Colon (tissue), 2 donors: ENCODE data around the gene TBL3.
"Not testable (repeated sequence)": the region's sequence is repeated elsewhere in the genome, so short reads cannot be mapped to it uniquely, and the experiment has no call there.

Experiments used
- FAIRE-seq: peaks from 2 replicates; lab custom pipeline; 2012; peaks lifted over from hg19 to GRCh38; lab: Jason Lieb, UNC
- donor health status: control.
- donor health status: control.

Gene TBL3

DNA sequence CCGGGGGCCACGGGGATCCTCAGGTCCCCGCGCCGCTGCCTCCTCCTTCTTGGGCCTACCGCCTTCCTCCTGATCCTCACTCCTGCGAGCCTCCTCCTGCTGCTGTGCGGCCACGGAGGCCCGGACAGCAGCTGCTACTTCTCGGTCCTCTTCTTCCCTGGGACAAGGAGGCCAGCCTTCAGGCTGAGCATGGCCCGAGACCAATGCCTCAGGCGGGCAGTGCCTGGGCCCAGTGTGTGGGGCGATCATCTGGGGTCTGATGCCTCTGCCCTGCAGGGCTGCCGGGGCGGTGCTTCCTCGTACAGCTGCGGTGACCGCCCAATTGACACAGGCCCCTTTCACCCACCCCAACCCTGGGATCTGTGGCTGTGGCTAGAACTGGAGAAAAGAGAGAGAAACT is 29.2 kb downstream of the TBL3 start:
- FAIRE-seq = no peak

DNA sequence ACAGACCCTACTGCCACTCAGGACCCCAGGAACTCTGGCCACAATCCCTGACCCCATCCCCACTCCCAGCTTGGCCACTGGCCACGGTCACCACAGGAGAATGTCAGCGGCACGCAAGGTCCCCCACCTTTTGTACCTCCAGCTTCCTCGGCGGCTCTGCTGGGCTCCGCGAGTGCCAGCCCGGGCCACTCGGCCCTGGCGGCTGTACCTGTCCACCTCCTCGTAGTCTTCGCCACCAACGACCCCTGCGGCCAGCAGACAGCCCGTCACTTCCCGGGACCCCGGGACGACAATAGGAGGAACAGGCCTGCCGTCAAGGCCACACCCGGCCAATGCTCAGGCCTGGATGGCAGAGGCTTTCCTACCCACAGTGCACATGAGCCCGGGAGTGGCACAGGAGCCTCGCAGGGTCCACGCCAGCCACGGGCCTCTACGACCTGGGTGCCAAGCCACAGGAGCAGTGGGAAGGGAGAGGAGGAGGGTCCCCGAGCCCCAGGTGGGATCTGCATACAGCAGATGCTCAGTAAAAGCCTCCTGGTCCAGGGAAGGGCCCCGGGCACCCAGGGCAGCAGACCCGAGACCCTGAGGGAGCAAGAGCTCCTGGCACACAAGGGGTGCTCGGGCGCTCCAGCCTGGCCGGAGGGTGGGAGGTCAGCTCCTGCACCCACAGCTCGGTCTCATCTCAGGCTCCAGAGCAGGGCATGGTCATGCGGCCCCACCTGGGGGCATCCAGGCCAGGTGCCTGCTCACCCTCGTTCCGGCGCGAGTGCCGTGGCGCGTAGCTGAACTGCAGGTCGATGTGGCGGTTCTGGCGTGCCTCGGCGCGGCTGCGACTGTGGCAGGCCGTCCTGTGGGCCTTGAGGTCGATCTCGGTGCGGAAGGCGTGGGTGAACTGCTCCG is 29.9 kb downstream of the TBL3 start:
- no peak for FAIRE-seq

DNA sequence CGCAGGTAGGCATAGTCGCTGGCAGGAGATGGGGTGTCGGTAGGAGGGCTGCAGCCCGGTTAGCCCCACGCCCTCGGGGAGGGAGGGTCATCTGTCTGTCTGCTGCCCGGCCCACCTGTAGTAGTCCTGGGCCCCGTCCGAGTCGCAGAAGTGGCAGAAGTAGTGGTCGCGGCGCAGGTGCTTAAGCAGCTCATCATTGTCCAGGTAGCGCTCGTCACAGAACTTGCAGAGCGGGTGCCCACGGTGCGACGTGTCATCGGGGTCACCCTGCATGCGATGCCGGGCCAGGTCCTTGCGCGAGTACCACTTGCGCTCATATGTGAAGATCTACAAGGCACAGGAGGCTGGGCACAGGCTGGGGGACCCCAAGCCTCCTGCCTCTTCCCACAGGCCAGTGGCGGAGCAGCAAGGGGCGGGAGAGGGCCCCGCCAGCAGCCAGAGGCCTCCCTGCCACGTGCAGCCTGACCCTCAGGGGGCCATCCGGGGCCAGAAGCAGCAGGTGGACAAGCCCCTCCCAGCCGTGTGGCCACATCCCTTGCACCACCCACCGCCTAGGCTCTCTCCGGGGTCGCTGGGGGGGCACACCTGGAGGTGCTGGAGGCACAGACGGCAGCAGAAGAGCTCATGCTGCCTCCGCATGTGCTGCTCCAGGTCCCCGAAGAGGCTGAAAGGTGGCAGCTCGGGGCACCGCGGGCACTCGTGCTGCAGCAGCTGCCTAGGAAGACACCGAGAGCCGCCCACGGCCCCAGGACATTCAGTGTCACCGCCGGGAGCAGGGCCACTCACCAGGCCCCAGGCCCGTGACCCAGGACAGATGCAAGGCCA is 30.8 kb downstream of the TBL3 start:
- FAIRE-seq = no peak

DNA sequence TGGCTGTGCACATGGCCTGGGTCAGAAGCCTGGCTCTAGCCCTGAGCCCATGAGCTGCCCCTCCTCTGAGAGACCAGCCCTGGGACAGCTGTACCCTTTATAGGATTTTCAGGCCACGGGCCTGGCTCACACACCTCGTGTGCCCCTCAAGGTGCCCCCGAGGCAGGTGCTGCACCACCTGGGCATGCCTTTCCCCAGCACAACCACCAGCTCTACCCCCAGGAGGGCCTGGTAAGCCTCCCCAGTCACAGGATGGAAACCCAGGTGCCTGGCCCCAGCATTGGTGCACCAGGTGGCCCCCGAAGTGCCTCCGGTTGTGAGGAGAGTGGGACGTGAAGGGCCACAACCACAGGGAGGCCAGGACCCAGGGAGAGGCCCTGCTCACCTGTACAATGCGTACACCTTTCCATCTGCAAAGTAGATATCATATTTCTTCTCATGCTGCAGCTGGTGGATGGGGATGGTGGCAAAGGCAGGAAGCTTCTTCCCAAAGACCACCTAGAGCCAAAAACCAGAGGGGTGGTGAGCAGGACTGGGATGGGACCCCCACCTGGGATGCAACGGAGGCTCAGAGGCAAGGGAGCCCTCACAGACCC is 31.5 kb downstream of the TBL3 start:
- no peak for FAIRE-seq

DNA sequence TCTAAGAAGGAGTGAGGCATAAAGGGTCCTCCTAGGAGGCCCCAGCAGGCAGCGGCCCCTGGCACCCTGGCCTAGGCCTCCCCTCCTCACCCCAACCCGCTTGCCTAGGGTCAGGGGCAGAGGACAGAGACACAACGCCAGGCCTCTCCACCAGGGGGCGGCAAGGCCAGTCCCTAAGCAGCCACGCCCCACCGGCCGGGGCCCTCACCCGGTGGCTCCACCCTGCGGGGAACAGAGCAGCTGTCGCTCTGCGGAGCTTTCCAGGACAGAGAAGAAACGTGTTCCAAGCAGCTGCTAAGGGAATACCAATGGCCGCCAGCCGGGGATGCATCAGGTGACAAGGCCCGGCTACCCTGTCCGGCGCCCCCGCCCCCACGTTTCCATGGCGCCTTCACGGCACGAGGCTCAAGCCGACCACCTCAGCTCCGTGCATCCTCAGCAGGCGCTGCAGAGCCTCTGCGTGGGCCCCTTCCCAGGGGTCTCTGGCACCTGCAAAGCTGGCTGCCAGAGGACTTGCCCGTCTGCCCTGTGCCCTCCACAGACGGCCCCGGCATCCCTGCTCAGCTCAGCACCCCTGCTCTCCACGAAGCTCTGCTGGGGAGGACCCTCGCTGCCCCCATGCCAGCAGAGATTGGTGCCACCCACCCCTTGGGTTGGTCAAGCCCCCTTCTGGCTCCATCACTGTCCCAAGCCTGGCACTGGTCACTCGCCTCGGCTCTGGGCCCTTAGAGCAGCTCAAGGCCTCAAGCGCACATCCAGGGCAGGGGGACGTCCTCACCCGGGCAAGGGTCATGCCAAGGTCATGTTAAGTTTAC is 32.2 kb downstream of the TBL3 start:
- no peak for FAIRE-seq

DNA sequence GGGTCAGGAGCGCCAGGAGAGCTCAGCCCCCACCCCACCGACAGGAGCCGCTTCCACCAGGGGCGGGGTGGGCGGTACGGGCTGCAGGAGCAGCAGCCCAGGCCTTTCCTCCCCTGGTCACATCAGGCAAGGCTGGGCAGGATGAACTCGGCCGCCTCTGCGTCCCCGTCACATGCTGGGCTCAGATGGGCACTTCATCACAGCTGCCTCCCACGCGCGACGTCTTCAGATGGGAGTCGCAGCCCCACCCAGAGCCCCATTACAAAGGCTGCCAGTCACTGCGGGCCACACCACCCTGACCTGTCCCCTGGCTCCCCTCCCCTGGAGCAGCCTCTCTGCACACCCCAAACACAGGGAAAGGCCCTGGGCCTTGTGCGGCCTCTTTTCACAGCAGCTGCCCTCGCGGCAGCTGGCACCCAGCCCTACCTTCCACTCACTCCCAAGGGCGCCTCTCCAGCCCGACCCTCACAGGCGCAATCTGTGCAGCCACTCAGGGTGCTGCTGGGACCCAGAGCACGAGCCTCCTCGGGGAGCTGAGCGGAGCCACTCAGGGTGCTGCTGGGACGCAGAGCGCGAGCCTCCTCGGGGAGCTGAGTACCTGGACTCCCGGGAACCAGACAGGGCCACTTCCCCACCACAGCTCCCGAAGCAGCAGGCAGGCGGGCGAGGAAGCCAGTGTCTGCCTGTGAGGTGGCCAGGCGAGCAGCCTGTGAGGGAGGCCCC is 33.1 kb downstream of the TBL3 start:
- no peak for FAIRE-seq

DNA sequence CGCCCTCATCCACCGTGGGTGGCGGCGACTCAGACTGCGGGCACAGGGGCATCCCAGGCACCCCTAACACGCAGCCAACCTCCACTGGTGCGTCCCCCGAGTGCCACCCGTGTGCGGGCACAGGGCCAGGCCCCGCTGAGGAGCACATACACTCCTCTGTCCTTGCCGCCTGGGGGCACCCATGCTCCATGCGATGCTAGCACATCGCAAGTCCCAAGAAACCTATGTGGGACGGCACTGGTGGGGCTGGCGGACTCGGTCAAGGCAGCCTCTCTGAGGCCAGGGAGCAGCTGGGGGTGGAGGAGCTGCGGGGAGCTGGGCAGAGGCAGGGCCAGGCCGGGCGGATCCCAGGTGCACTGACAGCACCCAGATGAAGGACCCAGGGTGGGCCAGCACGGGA is 33.8 kb downstream of the TBL3 start:
- no peak for FAIRE-seq

DNA sequence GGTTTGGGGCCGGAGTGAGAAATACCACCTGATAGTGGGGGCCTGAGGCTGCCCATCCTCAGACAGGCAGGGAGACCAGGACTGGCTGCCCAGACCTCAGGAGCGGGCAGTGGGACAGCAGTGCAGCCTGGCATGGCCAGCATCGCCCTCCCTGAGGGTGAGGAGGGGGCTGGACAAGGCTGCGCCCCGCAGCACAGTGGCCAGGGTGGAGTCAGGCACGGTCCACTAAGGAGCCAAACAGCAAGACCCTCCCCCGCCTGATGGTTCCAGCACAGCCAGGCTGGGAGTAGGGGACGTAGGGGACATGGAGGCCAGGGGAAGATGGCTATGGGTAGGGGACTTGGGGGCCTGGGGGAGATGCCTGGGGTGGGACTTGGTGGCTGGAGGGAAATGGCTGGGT is 34.5 kb downstream of the TBL3 start:
- no peak for FAIRE-seq

DNA sequence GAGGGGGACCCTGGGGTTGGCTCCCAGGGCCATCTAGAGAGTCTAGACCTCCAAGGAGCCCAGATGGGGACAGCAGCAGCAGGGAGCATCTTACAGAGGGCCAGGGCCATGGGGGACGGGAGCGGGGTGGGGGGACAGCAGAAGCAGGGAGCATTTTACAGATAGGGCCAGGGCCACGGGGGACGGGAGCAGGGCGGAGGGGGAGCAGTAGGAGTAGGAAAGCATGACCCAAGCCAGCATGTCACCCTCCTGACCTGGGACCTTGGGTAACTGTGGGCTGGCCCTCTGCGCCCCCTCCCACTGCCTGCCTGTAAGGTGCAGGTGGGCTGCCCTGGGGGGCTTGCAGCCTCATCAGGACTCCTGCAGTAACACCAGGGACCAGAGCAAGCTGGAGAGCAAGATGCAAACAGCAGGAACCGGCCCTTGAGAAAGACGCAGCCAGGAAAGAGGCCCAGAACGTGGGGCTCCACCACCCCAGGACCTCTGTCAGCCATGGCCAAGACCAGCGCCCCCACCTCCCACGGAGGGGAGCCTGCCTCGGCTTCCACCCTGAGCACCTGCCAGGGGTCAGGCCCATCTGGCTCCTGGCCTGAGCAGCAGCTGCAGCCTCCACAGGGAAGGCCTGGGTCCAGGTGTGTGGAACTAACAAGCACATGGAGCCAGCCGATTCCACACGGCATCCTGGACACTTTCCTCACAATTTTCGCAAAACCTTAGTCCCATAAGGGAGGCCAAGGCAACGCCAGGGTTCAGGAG is 35.4 kb downstream of the TBL3 start:
- no peak for FAIRE-seq

DNA sequence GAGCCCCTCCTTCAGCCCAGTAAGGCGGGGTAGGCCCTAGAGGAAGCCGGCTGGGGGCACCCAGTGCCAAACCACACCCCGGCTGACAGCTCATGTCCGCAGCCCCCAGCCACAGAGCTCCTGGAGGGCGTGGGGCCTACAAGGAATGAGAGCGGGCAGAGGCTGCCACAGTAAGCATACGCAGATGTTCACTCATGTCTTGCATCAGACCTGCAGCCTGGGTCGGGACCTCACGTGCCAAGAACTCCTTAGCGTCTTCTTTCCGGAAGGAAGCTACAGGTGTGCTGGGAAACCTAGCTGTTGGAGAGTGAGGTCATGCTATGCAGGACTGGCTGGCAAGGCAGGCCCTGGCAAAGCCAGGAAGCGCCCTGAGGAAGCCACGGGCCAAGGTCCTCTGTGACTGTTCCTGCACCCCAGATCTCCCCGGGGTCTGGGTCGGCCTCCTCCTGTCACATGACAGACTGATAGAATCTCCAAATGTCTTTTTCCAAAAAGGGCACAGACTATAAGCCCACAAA is 36.2 kb downstream of the TBL3 start:
- FAIRE-seq = no peak

DNA sequence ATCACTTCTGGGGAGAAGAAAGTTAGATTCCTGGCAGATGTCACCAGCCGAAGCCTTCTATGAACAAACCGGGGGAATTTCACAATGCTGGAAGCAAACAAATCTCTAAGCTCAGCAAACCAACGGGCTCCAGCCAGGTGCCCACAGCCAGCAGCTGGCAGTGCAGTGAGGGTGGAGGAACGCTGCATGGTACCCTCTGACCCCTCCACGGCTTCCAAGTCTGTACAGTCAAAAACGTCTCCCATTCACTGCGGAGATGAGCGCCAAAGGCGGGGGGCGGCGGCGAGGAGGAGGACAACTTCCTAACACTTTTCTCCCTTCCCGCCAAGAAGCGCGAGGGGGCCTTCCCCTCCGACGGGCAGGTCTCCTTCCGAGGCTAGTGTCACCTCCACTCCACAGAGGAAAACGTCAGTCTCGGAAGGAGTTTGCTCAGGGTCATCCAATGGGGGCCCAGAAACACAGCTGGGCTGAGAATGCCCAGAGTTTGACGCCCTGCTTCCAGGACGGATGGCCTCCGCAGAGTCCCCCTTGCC is 36.8 kb downstream of the TBL3 start:
- FAIRE-seq = no peak

DNA sequence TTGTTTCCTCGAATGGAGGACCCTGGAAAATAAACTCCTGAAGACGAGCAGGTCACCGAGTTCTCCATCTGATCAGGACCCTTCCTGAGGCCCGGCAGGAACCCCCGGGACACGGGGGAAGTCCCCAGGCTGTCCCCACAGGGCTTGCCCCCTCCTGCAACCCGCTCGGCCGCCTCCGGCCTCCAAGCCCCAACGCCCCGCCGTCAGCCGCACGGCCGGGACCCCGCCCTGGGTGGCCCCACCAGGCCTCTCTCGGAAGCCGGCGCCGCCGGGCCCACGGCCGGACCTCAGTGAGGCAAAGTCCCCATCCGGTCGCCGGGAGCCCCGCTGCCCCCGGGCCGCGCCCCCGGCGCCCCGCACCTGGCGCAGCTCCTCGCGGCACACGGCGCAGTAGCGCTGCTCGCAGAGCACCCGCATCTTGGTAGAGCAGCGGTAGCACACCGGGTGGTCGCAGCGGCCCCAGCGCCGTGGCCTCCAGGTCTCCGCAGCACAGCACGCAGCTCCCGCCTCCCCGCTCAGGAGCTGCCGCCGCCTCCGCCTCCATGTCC is 37.4 kb downstream of the TBL3 start:
- FAIRE-seq = no peak

DNA sequence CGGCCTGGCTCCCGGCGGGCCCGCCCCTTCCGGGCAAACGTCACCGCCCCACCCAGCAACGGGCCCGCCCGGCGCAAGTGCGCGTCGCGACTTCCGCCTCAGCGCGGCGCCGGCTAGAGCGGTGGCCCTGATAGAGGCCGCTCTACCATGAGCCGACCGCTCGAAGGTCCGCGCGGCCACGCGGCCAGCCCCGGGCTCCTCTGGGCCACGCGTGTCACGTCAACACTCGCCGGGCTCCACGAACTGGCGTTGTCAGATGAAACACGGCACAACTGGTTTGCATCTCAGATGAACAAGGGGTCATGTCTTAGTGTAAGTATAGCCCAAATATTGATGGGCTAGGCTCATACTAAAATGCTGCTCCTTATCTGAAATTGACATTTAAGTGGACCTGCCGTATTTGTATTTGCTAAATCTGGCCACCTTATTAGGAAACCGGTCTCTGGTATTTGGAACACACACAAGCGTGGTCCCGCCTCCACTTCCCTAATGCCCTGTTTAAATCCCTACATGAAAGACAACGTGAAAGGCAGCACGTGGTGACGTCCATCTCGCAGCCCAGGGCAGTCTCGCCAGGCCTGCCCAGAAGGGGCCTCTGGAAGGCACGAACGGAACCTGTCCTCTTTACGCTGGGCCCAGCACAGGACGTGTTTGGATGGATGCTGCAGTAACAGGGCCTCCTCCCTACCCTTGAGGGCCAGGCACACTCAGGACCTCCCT is 38.1 kb downstream of the TBL3 start, which contains the start of gene ZNF598:
Gene ZNF598 (minus strand): TSS at position 31 of the 720 bp plus-strand sequence.
- no peak for FAIRE-seq

DNA sequence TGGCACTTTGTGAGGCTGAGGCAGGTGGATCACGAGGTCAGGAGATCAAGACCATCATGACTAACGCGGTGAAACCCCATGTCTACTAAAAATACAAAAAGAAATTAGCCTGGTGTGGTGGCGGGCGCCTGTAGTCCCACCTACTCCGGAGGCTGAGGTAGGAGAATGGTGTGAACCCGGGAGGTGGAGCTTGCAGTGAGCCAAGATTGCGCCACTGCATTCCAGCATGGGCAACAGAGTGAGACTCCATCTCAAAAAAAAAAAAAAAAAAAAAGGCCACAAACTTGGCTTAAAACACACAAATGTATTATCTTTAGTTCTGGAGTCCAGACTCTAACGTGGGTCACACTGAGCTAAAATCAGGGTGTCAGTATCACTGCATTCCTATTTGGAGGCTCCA is 39.9 kb downstream of the TBL3 start:
- not testable (repeated sequence) for FAIRE-seq

DNA sequence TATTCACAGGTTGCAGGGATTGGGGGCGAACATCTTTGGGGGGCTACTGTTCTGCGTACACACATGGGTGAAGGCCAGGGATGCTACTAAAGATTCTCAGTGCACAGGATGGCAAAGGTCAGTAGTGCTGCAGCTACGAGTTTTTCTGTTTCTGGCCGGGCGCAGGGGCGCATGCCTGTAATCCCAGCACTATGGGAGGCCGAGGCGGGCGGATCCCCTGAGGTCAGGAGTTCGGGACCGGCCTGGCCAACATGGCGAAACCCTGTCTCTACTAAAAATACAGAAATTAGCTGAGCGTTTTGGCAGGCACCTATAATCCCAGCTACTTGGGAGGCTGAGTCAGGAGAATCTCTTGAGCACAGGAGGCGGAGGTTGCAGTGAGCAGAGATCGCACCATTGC is 41.7 kb downstream of the TBL3 start:
- FAIRE-seq = no peak

DNA sequence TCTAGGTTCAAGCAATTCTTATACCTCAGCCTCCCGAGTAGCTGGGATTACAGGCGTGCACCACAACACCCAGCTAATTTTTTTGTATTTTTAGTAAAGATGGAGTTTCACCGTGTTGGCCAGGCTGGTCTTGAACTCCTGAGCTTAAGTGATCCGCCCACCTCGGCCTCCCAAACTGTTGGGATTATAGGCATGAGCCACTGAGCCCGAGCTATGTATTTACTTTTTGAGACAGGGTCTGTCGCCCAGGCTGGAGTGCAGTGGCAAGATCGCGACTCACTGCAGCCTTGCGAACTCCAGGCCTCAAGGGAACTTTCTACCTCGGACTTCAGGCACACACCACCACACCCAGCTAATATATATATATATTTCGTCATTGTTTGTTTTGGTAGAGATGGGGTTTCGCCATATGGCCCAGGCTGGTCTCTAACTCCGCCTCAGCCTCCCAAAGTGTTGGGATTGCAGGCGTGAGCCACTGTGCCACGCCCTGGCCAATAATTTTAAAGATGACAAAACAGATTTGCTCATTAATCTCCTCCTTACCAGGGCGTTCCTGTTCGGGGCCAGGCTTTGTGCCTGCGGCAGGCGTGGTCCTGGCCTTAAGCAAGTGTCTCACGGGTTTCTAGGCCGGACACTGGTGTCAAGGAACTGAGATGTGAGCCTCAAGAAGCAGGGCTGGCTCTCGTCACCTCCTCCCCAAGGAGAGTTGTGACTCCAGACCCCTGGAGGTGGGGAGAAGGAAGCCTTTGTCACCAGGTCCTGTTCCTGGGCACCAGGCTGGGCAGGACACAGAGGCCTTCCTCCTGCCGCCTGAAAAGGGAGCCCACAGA is 43.5 kb downstream of the TBL3 start:
- FAIRE-seq = no peak

DNA sequence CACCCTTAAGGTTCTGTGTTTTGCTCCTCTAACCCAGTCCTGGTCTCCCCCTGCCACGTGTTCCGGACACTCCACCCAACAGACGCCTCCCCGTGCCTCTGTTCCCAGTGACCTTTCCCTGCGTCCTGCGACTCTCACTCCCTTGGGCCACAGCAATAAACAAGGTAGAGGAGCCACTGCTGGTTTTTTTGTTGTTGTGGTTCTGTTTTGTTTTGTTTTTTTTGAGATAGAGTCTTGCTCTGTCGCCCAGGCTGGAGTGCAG is 44.0 kb downstream of the TBL3 start:
- FAIRE-seq = no peak

DNA sequence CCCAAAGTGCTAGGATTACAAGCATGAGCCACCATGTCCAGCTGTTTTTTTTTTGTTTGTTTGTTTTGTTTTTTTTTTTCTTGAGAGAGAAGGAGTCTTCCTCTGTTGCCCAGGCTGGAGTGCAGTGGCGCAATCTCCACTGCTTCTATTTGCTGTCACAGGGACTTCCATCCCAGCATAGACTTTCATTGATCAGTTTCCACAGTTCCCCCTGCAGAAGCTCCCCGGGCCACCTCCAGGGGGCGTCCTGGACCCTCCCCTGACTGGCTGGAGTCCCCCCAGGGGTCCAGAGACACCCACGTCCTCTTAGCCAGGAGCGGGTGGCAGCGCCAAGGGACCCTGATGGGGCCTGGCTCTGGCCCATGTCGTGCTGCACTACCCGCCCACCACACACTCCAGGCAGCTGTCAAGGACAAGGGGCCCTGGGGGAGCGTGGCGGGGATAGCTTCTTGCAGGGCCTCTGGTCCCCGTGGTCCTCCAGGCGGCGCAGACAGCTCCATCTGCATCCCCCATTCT is 44.6 kb downstream of the TBL3 start:
- FAIRE-seq = no peak
